ENCODE measurements around the gene SLN. TPM values are rescaled to one million over a fixed set of nuclear protein-coding genes. Genes with fewer than 3 reads are reported as not detected.

The SLN gene
- total RNA-seq, 1 donor from 2014 or later, result not detected

- no peak for TF ChIP-seq CTCF (IDR thresholded peaks at IDR 0.05)
- Mint-ChIP-seq H3K27ac (ENCODE audit: unreplicated experiment) (no peak overlapping the region), H3K4me1 (ENCODE audit: unreplicated experiment) (no peaks in the 10 kb centered on the region), H3K4me3 (ENCODE audit: unreplicated experiment) (no peak overlapping the region), H3K9me3 (ENCODE audit: unreplicated experiment) (no peaks in the 10 kb centered on the region), H3K27me3 (ENCODE audit: unreplicated experiment) (peaks cover 21% of the 10 kb centered on the region), H3K36me3 (ENCODE audit: unreplicated experiment) (no peaks in the 10 kb centered on the region)
- DNase-seq (ENCODE audit: extremely low spot score, unreplicated experiment), result no peak
Observed at GRCh38 chr11:107752508-107752907, 40.7 kb upstream of the SLN start.

GRCh38 chr11:107751082-107751481, 39.2 kb upstream of the SLN start:
- no peak overlapping the region for H3K27ac Mint-ChIP-seq (ENCODE audit: unreplicated experiment)
- no peak for TF ChIP-seq CTCF (IDR thresholded peaks at IDR 0.05)
- H3K4me1 Mint-ChIP-seq (ENCODE audit: unreplicated experiment), result no peaks in the 10 kb centered on the region
- no peak overlapping the region for H3K4me3 Mint-ChIP-seq (ENCODE audit: unreplicated experiment)
- DNase-seq (ENCODE audit: extremely low spot score, unreplicated experiment), result no peak
- no peaks in the 10 kb centered on the region for H3K36me3 Mint-ChIP-seq (ENCODE audit: unreplicated experiment)
- H3K9me3 Mint-ChIP-seq (ENCODE audit: unreplicated experiment), result no peaks in the 10 kb centered on the region
- peaks cover 19% of the 10 kb centered on the region for H3K27me3 Mint-ChIP-seq (ENCODE audit: unreplicated experiment)

GRCh38 chr11:107750313-107750712, 38.5 kb upstream of the SLN start:
- Mint-ChIP-seq H3K4me3 (ENCODE audit: unreplicated experiment) (no peak overlapping the region), H3K27ac (ENCODE audit: unreplicated experiment) (no peak overlapping the region), H3K9me3 (ENCODE audit: unreplicated experiment) (no peaks in the 10 kb centered on the region), H3K4me1 (ENCODE audit: unreplicated experiment) (no peaks in the 10 kb centered on the region), H3K27me3 (ENCODE audit: unreplicated experiment) (peaks cover 22% of the 10 kb centered on the region), H3K36me3 (ENCODE audit: unreplicated experiment) (no peaks in the 10 kb centered on the region)
- no peak for TF ChIP-seq CTCF (IDR thresholded peaks at IDR 0.05)
- no peak for DNase-seq (ENCODE audit: extremely low spot score, unreplicated experiment)

- Mint-ChIP-seq H3K27me3 (ENCODE audit: unreplicated experiment) (peaks cover 33% of the 10 kb centered on the region), H3K4me1 (ENCODE audit: unreplicated experiment) (no peaks in the 10 kb centered on the region), H3K9me3 (ENCODE audit: unreplicated experiment) (no peaks in the 10 kb centered on the region), H3K4me3 (ENCODE audit: unreplicated experiment) (no peak overlapping the region), H3K27ac (ENCODE audit: unreplicated experiment) (no peak overlapping the region), H3K36me3 (ENCODE audit: unreplicated experiment) (no peaks in the 10 kb centered on the region)
- no peak for TF ChIP-seq CTCF (IDR thresholded peaks at IDR 0.05)
- no peak for DNase-seq (ENCODE audit: extremely low spot score, unreplicated experiment)
Observed at GRCh38 chr11:107747622-107748021, 35.8 kb upstream of the SLN start.

- Mint-ChIP-seq H3K9me3 (ENCODE audit: unreplicated experiment) (peaks cover 4% of the 10 kb centered on the region), H3K27me3 (ENCODE audit: unreplicated experiment) (peaks cover 35% of the 10 kb centered on the region), H3K36me3 (ENCODE audit: unreplicated experiment) (no peaks in the 10 kb centered on the region), H3K4me3 (ENCODE audit: unreplicated experiment) (no peak overlapping the region), H3K4me1 (ENCODE audit: unreplicated experiment) (no peaks in the 10 kb centered on the region), H3K27ac (ENCODE audit: unreplicated experiment) (no peak overlapping the region)
- no peak for TF ChIP-seq CTCF (IDR thresholded peaks at IDR 0.05)
- DNase-seq (ENCODE audit: extremely low spot score, unreplicated experiment), result no peak
Observed at GRCh38 chr11:107744736-107745135, 32.9 kb upstream of the SLN start.

Measured in osteocyte (in vitro differentiated cells).